HG02763 (cell line): ENCODE measurements around the gene C11orf86.
"Not testable (repeated sequence)": the region's sequence is repeated elsewhere in the genome, so short reads cannot be mapped to it uniquely, and the experiment has no call there.

Experiments used
- ATAC-seq: cut with Tn5 transposase; IDR thresholded peaks from one replicate; pipeline ENCODE4 v1.9.1; 2021; ENCODE audit warnings: mild to moderate bottlenecking, moderate library complexity; ENCODE audit not compliant: unreplicated experiment

The C11orf86 gene

DNA sequence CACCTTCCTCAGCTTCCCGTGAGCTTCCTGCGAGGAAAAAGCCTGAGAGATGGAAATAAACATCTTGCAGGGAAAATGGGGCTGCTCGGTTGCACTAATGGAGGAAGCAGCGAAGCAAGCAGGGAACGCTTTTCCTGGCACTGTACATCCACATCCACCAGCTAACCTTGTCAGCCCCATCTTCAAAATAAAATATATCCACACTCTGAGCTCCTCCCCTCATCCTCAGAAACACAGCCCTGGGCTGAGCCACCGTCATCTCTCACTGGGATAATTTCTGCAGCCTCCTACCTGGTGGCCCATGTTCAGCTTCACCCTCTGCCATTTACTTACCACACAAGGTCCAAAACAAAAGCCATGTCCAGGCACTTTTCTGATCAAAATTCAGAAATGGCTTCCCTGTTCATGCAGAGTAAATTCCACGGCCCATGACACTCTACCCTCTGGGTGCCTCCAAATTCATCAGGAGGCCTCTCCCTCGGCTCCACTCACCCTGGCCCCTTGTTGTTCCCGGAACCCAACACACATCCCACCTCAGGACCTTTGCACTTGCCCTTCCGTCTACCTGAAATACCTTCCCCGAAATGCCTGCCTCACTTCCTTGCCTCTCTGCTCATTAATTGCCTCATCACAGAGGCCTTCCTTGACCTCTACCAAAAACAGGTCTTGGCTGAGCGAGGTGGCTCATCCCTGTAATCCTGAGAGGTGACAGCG lies 13.0 kb downstream of the C11orf86 start:
- no peak for ATAC-seq

DNA sequence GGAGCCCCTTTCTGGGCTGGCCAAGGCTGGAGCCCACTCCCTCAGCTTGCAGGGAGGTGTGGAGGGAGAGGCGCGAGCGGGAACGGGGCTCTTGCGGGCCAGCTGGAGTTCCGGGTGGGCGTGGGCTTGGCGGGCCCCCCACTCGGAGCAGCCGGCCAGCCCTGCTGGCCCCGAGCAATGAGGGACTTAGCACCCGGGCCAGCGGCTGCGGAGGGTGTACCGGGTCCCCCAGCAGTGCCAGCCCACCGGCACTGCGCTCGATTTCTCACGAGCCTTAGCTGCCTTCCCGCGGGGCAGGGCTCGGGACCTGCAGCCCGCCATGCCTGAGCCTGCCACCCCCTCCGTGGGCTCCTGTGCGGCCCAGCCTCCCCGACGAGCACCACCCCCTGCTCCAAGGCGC lies 13.6 kb downstream of the C11orf86 start:
- not testable (repeated sequence) for ATAC-seq

DNA sequence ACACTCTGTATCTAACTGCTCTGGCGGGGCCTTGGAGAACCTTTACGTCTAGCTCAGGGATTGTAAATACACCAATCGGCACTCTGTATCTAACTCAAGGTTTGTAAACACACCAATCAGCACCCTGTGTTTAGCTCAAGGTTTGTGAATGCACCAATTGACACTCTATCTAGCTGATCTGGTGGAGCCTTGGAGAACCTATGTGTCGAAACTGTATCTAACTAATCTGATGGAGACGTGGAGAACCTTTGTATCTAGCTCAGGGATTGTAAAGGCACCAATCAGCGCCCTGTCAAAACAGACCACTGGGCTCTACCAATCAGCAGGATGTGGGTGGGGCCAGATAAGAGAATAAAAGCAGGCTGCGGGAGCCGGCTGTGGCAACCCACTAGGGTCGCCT lies 14.3 kb downstream of the C11orf86 start:
- ATAC-seq = not testable (repeated sequence)

DNA sequence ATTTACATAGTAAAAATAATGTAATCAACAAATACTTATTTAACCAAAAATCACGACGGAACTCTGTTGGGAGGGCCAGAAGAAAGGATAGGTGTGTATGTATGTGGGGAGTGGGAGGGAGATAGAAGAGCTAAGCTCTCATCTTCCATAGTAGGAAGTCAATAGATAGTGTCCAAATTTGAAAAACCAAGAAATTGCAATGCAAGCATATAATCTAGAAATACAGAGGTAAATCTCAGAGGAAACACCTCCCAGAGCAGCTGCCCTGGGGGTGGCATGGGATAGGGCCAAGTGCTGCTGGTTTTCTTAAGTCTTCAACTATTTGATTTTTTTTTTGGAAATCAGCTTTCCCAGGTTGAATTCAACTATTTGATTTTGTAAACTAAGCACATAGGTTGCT lies 16.9 kb downstream of the C11orf86 start:
- no peak for ATAC-seq

- ATAC-seq = no peak
Observed at GRCh38 chr11:66996609-66997273, 21.6 kb downstream of the C11orf86 start.

DNA sequence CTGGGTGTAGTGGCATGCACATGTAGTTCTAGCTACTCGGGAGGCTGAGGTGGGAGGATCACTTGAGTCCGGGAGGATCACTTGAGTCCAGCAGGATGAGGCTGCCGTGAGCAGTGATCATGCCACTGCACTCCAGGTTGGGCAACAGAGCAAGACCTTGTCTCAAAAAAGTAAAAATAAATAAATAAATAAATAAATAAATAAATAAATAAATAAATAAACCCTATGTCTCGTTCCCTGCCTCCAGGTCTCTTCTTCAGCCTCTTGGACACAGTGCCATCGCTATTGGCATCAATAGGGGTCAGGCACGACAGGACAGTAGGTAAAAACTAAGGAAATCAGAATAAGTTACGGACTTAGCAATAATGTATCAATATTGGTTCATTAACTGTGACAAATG lies 24.5 kb downstream of the C11orf86 start:
- no peak for ATAC-seq

DNA sequence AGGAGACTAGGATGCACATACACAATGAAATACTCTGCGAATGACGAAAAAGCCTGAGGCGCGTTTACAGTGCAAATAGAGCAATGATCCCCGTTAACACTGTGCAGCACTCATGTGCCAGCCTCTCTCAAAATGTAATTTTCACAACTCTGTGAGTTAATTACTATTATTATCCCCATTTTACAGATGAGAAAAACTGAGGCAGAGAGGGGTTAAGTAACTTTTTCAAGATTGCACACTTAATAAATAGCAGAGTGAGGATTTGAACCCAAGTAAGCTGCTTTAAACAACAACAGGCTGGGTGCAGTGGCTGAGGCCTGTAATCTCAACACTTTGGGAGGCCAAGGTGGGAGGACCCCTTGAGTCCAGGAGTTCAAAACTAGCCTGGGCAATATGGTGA lies 26.2 kb downstream of the C11orf86 start:
- no peak for ATAC-seq

- ATAC-seq = no peak
Observed at GRCh38 chr11:67002297-67002913, 27.3 kb downstream of the C11orf86 start.

DNA sequence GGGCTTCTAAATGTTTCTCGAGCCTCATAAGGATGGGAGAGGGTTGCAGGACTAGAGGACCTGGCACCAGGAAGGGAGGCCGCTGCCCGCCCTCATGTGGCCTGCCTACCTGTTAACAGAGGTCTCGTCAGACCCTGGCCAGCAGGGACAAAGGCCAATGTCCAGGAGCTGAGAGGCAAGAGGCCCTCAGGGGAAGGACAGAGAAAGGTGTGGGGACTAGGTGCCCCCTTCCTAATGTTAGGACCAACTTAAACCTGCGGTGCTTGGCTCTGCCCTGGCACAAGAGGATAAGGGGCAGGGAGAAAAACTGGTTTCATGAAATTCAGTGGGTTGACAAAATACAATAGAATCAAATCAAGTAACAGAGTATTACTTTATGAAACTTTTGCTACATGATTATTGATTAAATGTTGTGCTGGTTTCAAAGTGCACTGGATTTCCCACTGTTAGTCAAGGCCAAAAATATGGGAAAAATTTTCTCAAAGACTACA lies 27.9 kb downstream of the C11orf86 start:
- no peak for ATAC-seq

DNA sequence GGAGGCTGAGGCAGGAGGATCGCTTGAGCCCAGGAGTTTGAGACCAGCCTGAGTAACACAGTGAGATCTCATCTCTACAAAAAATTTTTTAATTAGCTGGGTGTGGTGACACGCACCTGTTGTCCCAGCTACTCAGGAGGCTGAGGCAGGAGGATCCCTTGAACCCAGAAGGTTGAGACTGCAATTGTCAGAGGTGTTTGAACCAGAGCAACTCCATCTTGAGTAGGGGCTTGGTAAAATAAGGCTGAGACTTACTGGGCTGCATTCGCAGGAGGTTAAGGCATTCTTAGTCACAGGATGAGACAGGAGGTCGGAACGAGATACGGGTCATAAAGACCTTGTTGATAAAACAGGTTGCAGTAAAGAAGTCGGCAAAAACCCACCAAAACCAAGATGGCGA lies 30.1 kb downstream of the C11orf86 start:
- ATAC-seq = not testable (repeated sequence)

DNA sequence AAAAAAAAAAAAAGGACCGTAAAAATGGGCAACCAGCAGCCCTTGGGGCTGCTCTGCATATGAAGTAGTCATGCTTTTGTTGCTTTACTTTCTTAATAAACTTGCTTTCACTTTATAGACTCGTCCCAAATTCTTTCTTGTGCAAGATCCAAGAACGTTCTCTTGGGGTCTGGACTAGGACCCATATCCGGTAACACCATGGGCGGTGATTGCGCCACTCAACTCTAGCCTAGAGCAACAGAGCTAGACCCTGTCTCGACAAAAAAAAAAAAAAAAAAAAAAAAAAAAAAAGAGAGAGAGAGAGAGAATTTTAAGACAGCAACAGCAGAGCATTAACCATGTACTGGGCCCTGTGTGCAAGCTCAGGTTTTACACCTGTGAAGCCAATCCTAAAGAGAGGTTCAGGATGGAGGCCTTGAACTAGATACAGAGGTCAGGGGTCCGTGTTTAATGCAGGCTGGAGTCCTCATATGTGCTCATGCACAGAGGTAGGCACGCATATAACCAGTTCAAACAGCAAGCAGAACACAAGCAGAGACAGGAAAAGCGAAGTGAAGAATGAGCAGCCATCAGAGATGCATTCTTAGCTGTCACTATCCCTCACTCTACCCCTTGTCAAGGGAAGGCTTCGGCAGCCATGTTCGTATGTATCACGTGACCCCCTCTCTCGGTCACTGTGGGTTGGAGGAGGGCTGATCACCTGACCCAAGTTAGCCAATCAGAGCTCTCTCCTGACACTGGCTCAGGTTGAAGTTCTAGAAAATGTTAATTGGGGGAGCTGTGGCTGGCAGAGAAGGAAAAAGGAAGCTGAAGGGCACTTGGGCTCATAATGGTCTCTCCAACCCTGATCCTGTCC lies 31.2 kb downstream of the C11orf86 start:
- ATAC-seq = no peak

DNA sequence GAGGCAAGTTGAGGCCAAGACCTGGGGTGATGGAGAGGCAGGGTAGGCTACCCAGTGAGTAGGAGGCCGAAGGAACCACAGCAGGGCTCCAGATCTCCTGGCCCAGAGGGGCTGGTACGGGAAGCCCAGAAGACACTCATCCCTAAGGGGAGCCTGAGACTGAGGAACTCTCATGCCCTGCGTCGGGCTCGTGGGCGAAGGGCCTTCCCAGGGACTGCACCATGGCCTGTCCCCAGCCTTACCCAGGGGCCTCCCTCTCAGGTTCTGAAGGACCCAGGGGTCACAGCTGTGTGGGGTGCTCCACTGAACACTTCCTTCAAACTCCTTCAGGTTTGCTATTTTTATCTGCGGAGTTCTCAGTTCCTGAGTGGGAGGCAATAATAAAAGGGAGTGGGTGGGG lies 32.0 kb downstream of the C11orf86 start:
- no peak for ATAC-seq

GRCh38 chr11:67010296-67010905 lies 35.3 kb downstream of the C11orf86 start:
- ATAC-seq = no peak

GRCh38 chr11:67013511-67014045 lies 38.5 kb downstream of the C11orf86 start:
- no peak for ATAC-seq

GRCh38 chr11:67014343-67014742 lies 39.2 kb downstream of the C11orf86 start:
- no peak for ATAC-seq

- no peak for ATAC-seq
Observed at GRCh38 chr11:67015048-67015447, 39.9 kb downstream of the C11orf86 start.

GRCh38 chr11:67016550-67016949 lies 41.4 kb downstream of the C11orf86 start:
- no peak for ATAC-seq

- no peak for ATAC-seq
Observed at GRCh38 chr11:67020949-67021348, 45.8 kb downstream of the C11orf86 start.

DNA sequence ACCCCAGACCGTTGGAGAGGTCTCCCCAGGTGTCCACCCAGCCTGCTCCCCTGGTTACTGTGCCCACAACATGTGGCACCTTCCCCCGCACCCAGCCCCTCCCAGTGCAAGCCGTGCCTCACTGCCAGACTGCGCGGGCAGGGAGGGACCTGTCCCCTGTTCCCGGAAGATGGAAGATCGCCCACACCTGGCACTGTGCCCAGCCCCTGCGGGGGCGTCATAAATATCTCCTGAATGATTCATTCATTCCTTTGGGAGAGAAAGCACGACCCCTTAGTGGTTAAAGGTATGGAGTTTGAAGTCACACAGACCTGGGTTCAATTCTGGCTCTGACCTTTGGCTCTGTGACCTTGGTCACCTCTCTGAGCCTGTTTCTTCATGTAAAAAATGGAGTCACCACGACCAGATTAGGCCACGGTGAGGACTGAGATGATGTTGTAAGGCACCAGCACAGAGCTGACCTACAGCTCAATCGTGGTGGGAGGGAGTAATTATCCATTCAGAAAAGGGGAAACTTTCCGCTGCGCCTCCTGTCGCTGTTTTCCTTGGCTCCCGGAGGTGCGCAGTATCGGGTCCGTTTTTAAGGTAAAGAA lies 47.3 kb downstream of the C11orf86 start:
- ATAC-seq = no peak
